IPS-15b (cell line): ENCODE results near the gene NACC2.
"Not testable (repeated sequence)": the region's sequence is repeated elsewhere in the genome, so short reads cannot be mapped to it uniquely, and the experiment has no call there.

Experiments
- H3K27me3 ChIP-seq: one replicate; pipeline ENCODE4 v1.6.1; 2013; ENCODE audit warnings: low read length; ENCODE audit not compliant: control insufficient read depth, insufficient read depth
- H3K36me3 ChIP-seq: one replicate; pipeline ENCODE4 v1.6.1; 2013; ENCODE audit warnings: low read length; ENCODE audit not compliant: control insufficient read depth, insufficient read depth
- H3K4me1 ChIP-seq: one replicate; pipeline ENCODE4 v1.6.1; 2013; ENCODE audit warnings: mild to moderate bottlenecking, low read length; ENCODE audit not compliant: control insufficient read depth, insufficient read depth
- H3K4me3 ChIP-seq: one replicate; pipeline ENCODE4 v1.5.1; 2013; ENCODE audit warnings: low read depth, low read length
- H3K9ac ChIP-seq: one replicate; pipeline ENCODE4 v1.6.1; 2013; ENCODE audit warnings: low read depth, mild to moderate bottlenecking, low read length
- H3K9me3 ChIP-seq: one replicate; pipeline ENCODE4 v1.6.1; 2013; ENCODE audit warnings: mild to moderate bottlenecking, low read length; ENCODE audit not compliant: control insufficient read depth, insufficient read depth

Gene NACC2

GRCh38 chr9:136105398-136106135, 10.5 kb upstream of the NACC2 start:
- H3K4me1 ChIP-seq: peaks cover 10% of the 10 kb centered on the region
- H3K9ac ChIP-seq: no peak overlapping the region
- no peaks in the 10 kb centered on the region for H3K9me3 ChIP-seq
- H3K36me3 ChIP-seq: no peaks in the 10 kb centered on the region
- no peaks in the 10 kb centered on the region for H3K27me3 ChIP-seq
- H3K4me3 ChIP-seq: no peak overlapping the region

GRCh38 chr9:136104916-136105315, 9.8 kb upstream of the NACC2 start:
- Histone ChIP-seq H3K9me3 (no peaks in the 10 kb centered on the region), H3K4me3 (no peak overlapping the region), H3K36me3 (no peaks in the 10 kb centered on the region), H3K27me3 (no peaks in the 10 kb centered on the region), H3K4me1 (peaks cover 7% of the 10 kb centered on the region), H3K9ac (no peak overlapping the region)

GRCh38 chr9:136104488-136104800, 9.4 kb upstream of the NACC2 start:
- no peak overlapping the region for H3K4me3 ChIP-seq
- H3K27me3 ChIP-seq: no peaks in the 10 kb centered on the region
- H3K4me1 ChIP-seq: peaks cover 7% of the 10 kb centered on the region
- H3K9me3 ChIP-seq: no peaks in the 10 kb centered on the region
- no peaks in the 10 kb centered on the region for H3K36me3 ChIP-seq
- H3K9ac ChIP-seq: peak overlapping the region; percentile 24

- Histone ChIP-seq H3K27me3 (no peaks in the 10 kb centered on the region), H3K9ac (no peak overlapping the region), H3K36me3 (no peaks in the 10 kb centered on the region), H3K4me3 (no peak overlapping the region), H3K9me3 (no peaks in the 10 kb centered on the region), H3K4me1 (peaks cover 7% of the 10 kb centered on the region)
Observed at GRCh38 chr9:136103651-136104487, 8.8 kb upstream of the NACC2 start.

- H3K9ac ChIP-seq, H3K9me3 ChIP-seq, H3K27me3 ChIP-seq, H3K36me3 ChIP-seq, H3K4me3 ChIP-seq, H3K4me1 ChIP-seq: not testable (repeated sequence)
Observed at GRCh38 chr9:136101615-136102074, 6.6 kb upstream of the NACC2 start.

- Histone ChIP-seq H3K9me3 (no peaks in the 10 kb centered on the region), H3K36me3 (no peaks in the 10 kb centered on the region), H3K4me3 (no peak overlapping the region), H3K27me3 (peaks cover 8% of the 10 kb centered on the region), H3K9ac (peak overlapping the region; percentile 47), H3K4me1 (peaks cover 6% of the 10 kb centered on the region)
Observed at GRCh38 chr9:136100700-136101614, 5.9 kb upstream of the NACC2 start.

- Histone ChIP-seq H3K4me1 (peaks cover 6% of the 10 kb centered on the region), H3K9me3 (no peaks in the 10 kb centered on the region), H3K9ac (no peak overlapping the region), H3K27me3 (peaks cover 10% of the 10 kb centered on the region), H3K36me3 (no peaks in the 10 kb centered on the region), H3K4me3 (no peak overlapping the region)
Observed at GRCh38 chr9:136099542-136099941, 4.5 kb upstream of the NACC2 start.

- H3K4me3 ChIP-seq: no peak overlapping the region
- peaks cover 13% of the 10 kb centered on the region for H3K27me3 ChIP-seq
- no peaks in the 10 kb centered on the region for H3K9me3 ChIP-seq
- no peak overlapping the region for H3K9ac ChIP-seq
- H3K36me3 ChIP-seq: no peaks in the 10 kb centered on the region
- H3K4me1 ChIP-seq: peaks cover 6% of the 10 kb centered on the region
Observed at GRCh38 chr9:136098844-136099243, 3.8 kb upstream of the NACC2 start.

GRCh38 chr9:136098210-136098609, 3.1 kb upstream of the NACC2 start:
- no peak overlapping the region for H3K9ac ChIP-seq
- H3K4me1 ChIP-seq: peaks cover 6% of the 10 kb centered on the region
- H3K27me3 ChIP-seq: peaks cover 15% of the 10 kb centered on the region
- no peak overlapping the region for H3K4me3 ChIP-seq
- no peaks in the 10 kb centered on the region for H3K36me3 ChIP-seq
- H3K9me3 ChIP-seq: no peaks in the 10 kb centered on the region

GRCh38 chr9:136096505-136097001, 1.5 kb upstream of the NACC2 start:
- Histone ChIP-seq H3K9ac (no peak overlapping the region), H3K4me1 (peaks cover 6% of the 10 kb centered on the region), H3K4me3 (no peak overlapping the region), H3K36me3 (no peaks in the 10 kb centered on the region), H3K27me3 (peaks cover 18% of the 10 kb centered on the region), H3K9me3 (no peaks in the 10 kb centered on the region)
